IMR-90 (cell line): ENCODE results near the gene TRNAU1AP. TPM values are rescaled to one million over a fixed set of nuclear protein-coding genes. Genes with fewer than 3 reads are reported as not detected.

ENCODE experiments used
- ATAC-seq: fragments of 200-7000 bp; cut with Tn5 transposase; 2 replicates; pipeline ENCODE4 v1.9.1; 2020; ENCODE audit warnings: low read depth, mild to moderate bottlenecking, moderate library complexity
- Bru-seq: library from RNA; stranded (reverse); fragments of 400-500 nt; gene quantifications from one replicate; lab custom pipeline; 2021; lab: Mats Ljungman, UMichigan
- BruChase-seq, 2 experiments: library from RNA; stranded (reverse); fragments of 400-500 nt; gene quantifications; one replicate each; lab custom pipeline; 2021; lab: Mats Ljungman, UMichigan
- BruUV-seq: library from RNA; stranded (reverse); fragments of 400-500 nt; replicated peaks from 2 replicates; lab custom pipeline; 2021; lab: Mats Ljungman, UMichigan
- CTCF ChIA-PET: fragments of 300-600 bp; formaldehyde crosslinking; extraction: SDS; loops from one replicate; lab custom pipeline; 2021; ENCODE audit warnings: antibody characterized with exemption; lab: Yijun Ruan, JAX
- POLR2A ChIA-PET: fragments of 300-600 bp; sonication (Branson Sonifier 250); formaldehyde crosslinking; loops from one replicate; lab custom pipeline; 2022; ENCODE audit warnings: antibody characterized with exemption; ENCODE audit not compliant: unreplicated experiment; lab: Charles Lee
- DNase-seq: peaks from one replicate; pipeline ENCODE4 v3.0.0; 2013
- H2AFZ ChIP-seq: replicated peaks from 2 replicates; pipeline ENCODE3; 2013; ENCODE audit warnings: low read length, mild to moderate bottlenecking; ENCODE audit not compliant: poor library complexity
- H2AK5ac ChIP-seq: 2 replicates; pipeline ENCODE4 v1.6.1; 2013; ENCODE audit warnings: low read depth, low read length, inconsistent platforms
- H2AK9ac ChIP-seq: replicated peaks from 2 replicates; pipeline ENCODE3; 2013; ENCODE audit warnings: mild to moderate bottlenecking, low read depth, low read length, moderate library complexity; ENCODE audit not compliant: poor library complexity
- H2BK120ac ChIP-seq: 2 replicates; pipeline ENCODE4 v1.6.1; 2013; ENCODE audit warnings: low read depth, low read length, inconsistent platforms
- H2BK15ac ChIP-seq: 3 replicates; pipeline ENCODE4 v1.6.1; 2013; ENCODE audit warnings: low read depth, low read length, inconsistent platforms
- H2BK20ac ChIP-seq: 2 replicates; pipeline ENCODE4 v1.6.1; 2013; ENCODE audit warnings: low read depth, mild to moderate bottlenecking, inconsistent platforms, low read length, moderate library complexity
- H2BK5ac ChIP-seq: 2 replicates; pipeline ENCODE4 v1.6.1; 2013; ENCODE audit warnings: mild to moderate bottlenecking, low read depth, low read length, inconsistent platforms; ENCODE audit not compliant: poor library complexity, severe bottlenecking
- H3K14ac ChIP-seq: replicated peaks from 2 replicates; pipeline ENCODE4 v1.6.1; 2013; ENCODE audit warnings: low read depth, low read length, inconsistent platforms
- H3K18ac ChIP-seq: 2 replicates; pipeline ENCODE4 v1.6.1; 2013; ENCODE audit warnings: low read depth, low read length, control low read depth
- H3K23ac ChIP-seq: 2 replicates; pipeline ENCODE4 v1.6.1; 2013; ENCODE audit warnings: low read depth, low read length, inconsistent platforms
- H3K27ac ChIP-seq: 2 replicates; pipeline ENCODE4 v1.5.1; 2013; ENCODE audit warnings: mild to moderate bottlenecking, control low read depth, low read length; ENCODE audit not compliant: insufficient read depth
- H3K27me3 ChIP-seq: 2 replicates; pipeline ENCODE4 v1.6.1; 2013; ENCODE audit warnings: low read length; ENCODE audit not compliant: control insufficient read depth, insufficient read depth
- H3K36me3 ChIP-seq: 2 replicates; pipeline ENCODE4 v1.6.1; 2013; ENCODE audit warnings: low read length, mixed read lengths; ENCODE audit not compliant: control insufficient read depth, insufficient read depth
- H3K4ac ChIP-seq: 2 replicates; pipeline ENCODE4 v1.6.1; 2013; ENCODE audit warnings: low read depth, low read length, inconsistent platforms
- H3K4me1 ChIP-seq: 2 replicates; pipeline ENCODE4 v1.6.1; 2013; ENCODE audit warnings: low read length, mixed read lengths; ENCODE audit not compliant: control insufficient read depth, insufficient read depth
- H3K4me2 ChIP-seq: 2 replicates; pipeline ENCODE4 v1.6.1; 2013; ENCODE audit warnings: low read depth, mild to moderate bottlenecking, control low read depth, low read length, moderate library complexity
- H3K4me3 ChIP-seq: 2 replicates; pipeline ENCODE4 v1.5.1; 2013; ENCODE audit warnings: low read depth, mild to moderate bottlenecking, control low read depth, low read length, moderate library complexity; ENCODE audit not compliant: insufficient read depth
- H3K56ac ChIP-seq: 2 replicates; pipeline ENCODE4 v1.6.1; 2013; ENCODE audit warnings: low read length, inconsistent platforms; ENCODE audit not compliant: insufficient read depth; ENCODE audit errors: extremely low read depth
- H3K79me1 ChIP-seq, 2 experiments: 2 replicates each; pipeline ENCODE4 v1.6.1; 2013; ENCODE audit warnings: low read length in 2 of 2, inconsistent platforms in 1 of 2, low read depth in 1 of 2
- H3K9ac ChIP-seq: 2 replicates; pipeline ENCODE4 v1.6.1; 2013; ENCODE audit warnings: low read depth, low read length, control low read depth
- H3K9me1 ChIP-seq: 2 replicates; pipeline ENCODE4 v1.6.1; 2013; ENCODE audit warnings: low read length, inconsistent platforms; ENCODE audit not compliant: insufficient read depth
- H3K9me3 ChIP-seq: 2 replicates; pipeline ENCODE4 v1.6.1; 2013; ENCODE audit warnings: low read length; ENCODE audit not compliant: control insufficient read depth, insufficient read depth
- H4K20me1 ChIP-seq: 2 replicates; pipeline ENCODE4 v1.6.1; 2013; ENCODE audit warnings: low read length, inconsistent platforms; ENCODE audit not compliant: insufficient read depth
- H4K5ac ChIP-seq: 2 replicates; pipeline ENCODE4 v1.6.1; 2013; ENCODE audit warnings: mild to moderate bottlenecking, low read depth, low read length, control low read depth
- H4K8ac ChIP-seq, 2 experiments: 2 replicates each; pipeline ENCODE4 v1.6.1; 2013; ENCODE audit warnings: low read depth in 2 of 2, low read length in 2 of 2, control low read depth in 1 of 2, inconsistent platforms in 1 of 2
- H4K91ac ChIP-seq: 2 replicates; pipeline ENCODE4 v1.6.1; 2013; ENCODE audit warnings: low read depth, low read length, inconsistent platforms; ENCODE audit not compliant: insufficient read depth
- BHLHE40 ChIP-seq: fragments of 150-350 bp; IDR thresholded peaks from 2 replicates; pipeline ENCODE4 v1.6.1; 2016; ENCODE audit warnings: mild to moderate bottlenecking, low read depth, low read length
- CEBPB ChIP-seq: IDR thresholded peaks from 2 replicates; pipeline ENCODE4 v1.6.1; 2012; ENCODE audit warnings: low read depth, low read length, improper control_type of control experiment
- ELK1 ChIP-seq: fragments of 150-350 bp; IDR thresholded peaks from 2 replicates; pipeline ENCODE4 v1.6.1; 2016; ENCODE audit warnings: low read depth, mild to moderate bottlenecking, low read length, moderate library complexity, borderline replicate concordance
- FOS ChIP-seq: fragments of 150-350 bp; IDR thresholded peaks from 2 replicates; pipeline ENCODE4 v1.6.1; 2016; ENCODE audit warnings: low read depth, low read length
- MAFK ChIP-seq: IDR thresholded peaks from 2 replicates; pipeline ENCODE4 v1.6.1; 2012; ENCODE audit warnings: low read depth, low read length, improper control_type of control experiment
- MAZ ChIP-seq: IDR thresholded peaks from 2 replicates; pipeline ENCODE4 v1.6.1; 2012; ENCODE audit warnings: low read depth, mild to moderate bottlenecking, low read length, improper control_type of control experiment, moderate library complexity, borderline replicate concordance
- MXI1 ChIP-seq: IDR thresholded peaks from 2 replicates; pipeline ENCODE4 v1.6.1; 2012; ENCODE audit warnings: low read depth, mild to moderate bottlenecking, low read length, moderate library complexity, borderline replicate concordance
- NFE2L2 ChIP-seq: fragments of 150-350 bp; IDR thresholded peaks from 2 replicates; pipeline ENCODE4 v1.6.1; 2016; ENCODE audit warnings: low read depth, mild to moderate bottlenecking, low read length
- POLR2A ChIP-seq: IDR thresholded peaks from 2 replicates; pipeline ENCODE4 v1.6.1; 2012; ENCODE audit warnings: mild to moderate bottlenecking, low read depth, low read length
- RAD21 ChIP-seq: IDR thresholded peaks from 2 replicates; pipeline ENCODE4 v1.6.1; 2012; ENCODE audit warnings: low read length, improper control_type of control experiment
- RCOR1 ChIP-seq: IDR thresholded peaks from 2 replicates; pipeline ENCODE4 v1.6.1; 2012; ENCODE audit warnings: mild to moderate bottlenecking, low read length, improper control_type of control experiment; ENCODE audit not compliant: insufficient replicate concordance
- RFX5 ChIP-seq: IDR thresholded peaks from 2 replicates; pipeline ENCODE4 v1.8.0; 2012; ENCODE audit warnings: low read depth, mild to moderate bottlenecking, low read length, moderate library complexity
- USF2 ChIP-seq: fragments of 150-350 bp; IDR thresholded peaks from 2 replicates; pipeline ENCODE4 v1.6.1; 2017; ENCODE audit warnings: mild to moderate bottlenecking, antibody characterized with exemption, low read length, low read depth
- WGBS, 2 experiments: methylation state at CpG; one replicate each; pipeline versions ENCODE4 v1.1.5 to v1.1.7; 2013; ENCODE audit warnings: missing lambda C conversion rate in 2 of 2; ENCODE audit not compliant: insufficient read length in 1 of 2; ENCODE audit errors: extremely low coverage in 2 of 2; 5-methylcytosine and 5-hydroxymethylcytosine counted together
- dilution Hi-C: fragments of 300-500 bp; cut with HindIII; formaldehyde crosslinking; loops from one replicate; pipeline ENCODE4 v1.14.3; 2018; ENCODE audit warnings: low sequenced_read_pairs; ENCODE audit not compliant: unreplicated experiment
- in situ Hi-C: fragments of 300-500 bp; cut with MboI; formaldehyde crosslinking; loops from 3 replicates; pipeline ENCODE4 v1.14.3; 2019; ENCODE audit warnings: low sequenced_read_pairs, inconsistent platforms, mixed read lengths
- intact Hi-C: fragments of 100-400 bp; cut with micrococcal nuclease; formaldehyde crosslinking; loops from 2 replicates; pipeline ENCODE4 v1.10.0; 2022
- long read RNA-seq: library from polyadenylated mRNA; unstranded; transcript quantifications from one replicate; pipeline ENCODE4 v2.0.0, GENCODE V29; 2021; ENCODE audit not compliant: unreplicated experiment
- polyA plus RNA-seq, 3 experiments: library from polyadenylated mRNA; depleted of rRNA; stranded (reverse); fragments of >200 nt; gene quantifications; 2 replicates each; pipeline ENCODE4 v1.2.3, GENCODE V29; 2012; ENCODE audit warnings: low replicate concordance in 1 of 3
- total RNA-seq: library from RNA; depleted of rRNA; stranded (reverse); fragments of >200 nt; gene quantifications from 2 replicates; pipeline ENCODE4 v1.2.3, GENCODE V29; 2012; rRNA removed

The TRNAU1AP gene
- total RNA-seq (23.8 and 25.3 TPM in 2 replicates), polyA plus RNA-seq (2012; rRNA removed) (23.3 and 24.1 TPM in 2 replicates), Bru-seq, nascent RNA (percentile 61 among the genes with signal in this experiment), BruChase-seq, experiment 1, labeled RNA remaining after a 6-hour chase (percentile 79 among the genes with signal in this experiment), BruChase-seq, experiment 2, labeled RNA remaining after a 2-hour chase (percentile 62 among the genes with signal in this experiment)
- polyA plus RNA-seq (2012; cell fraction: cytosol; rRNA removed) = 10.5 and 14.8 TPM in 2 replicates
- polyA plus RNA-seq (2012; cell fraction: nucleus; rRNA removed; ENCODE audit: low replicate concordance) = 16.6 and 42.3 TPM in 2 replicates
- long read RNA-seq, transcript TRNAU1AP-201 (9 exons, 1,799 nt) = major isoform, 7 of 14 reads
- long read RNA-seq, partial matches to known transcripts = 2 of 14 reads
- long read RNA-seq, other reads (novel, unspliced or antisense) = 5 of 14 reads

- peaks cover 0 to 10% of the 10 kb centered on the region in 2 experiments; a peak in 3 of 4 replicates for H3K79me1 ChIP-seq
- intact Hi-C loops = loop anchor here (1.0 kb wide), 1 partner anchor 28 kb away; no protein-coding TSS in a partner anchor
- 0% methylated on average over 39 of the region's 63 CpGs; no CpG with 5 or more reads in 1 of the 2 experiments for WGBS, 2 experiments
- peak within 1 kb of the TSS; percentile 99 for H2AFZ ChIP-seq
- no peaks in the 10 kb centered on the region for H3K9me1 ChIP-seq
- no peaks in the 10 kb centered on the region for H3K27me3 ChIP-seq
- in situ Hi-C loops = no loop called here
- ATAC-seq (peak; percentile 98), DNase-seq (peak; percentile 95)
- H2BK120ac ChIP-seq = peak within 1 kb of the TSS; percentile 76
- H3K23ac ChIP-seq = peak within 1 kb of the TSS; percentile 99
- peak within 1 kb of the TSS; percentile 97 for H2AK9ac ChIP-seq
- dilution Hi-C loops = no loop called here
- H4K8ac ChIP-seq = peak within 1 kb of the TSS; percentile 72 to 95
- H3K9ac ChIP-seq = peak within 1 kb of the TSS; percentile 89
- H4K20me1 ChIP-seq = no peaks in the 10 kb centered on the region
- peak within 1 kb of the TSS; percentile 68; the same call in 1 of the 3 replicates for H2BK15ac ChIP-seq
- peak within 1 kb of the TSS; percentile 98 for H3K4ac ChIP-seq
- ChIA-PET POLR2A (interaction anchor here (0.5 to 0.6 kb wide), 2 partner anchors 9 to 323 kb away, joined by 3 to 5 read pairs; no protein-coding TSS in a partner anchor), CTCF (interaction anchor here (0.7 to 1.7 kb wide), 3 partner anchors 50 to 304 kb away, joined by 3 to 4 read pairs (median 3); no protein-coding TSS in a partner anchor)
- peak within 1 kb of the TSS; percentile 81 for H3K27ac ChIP-seq
- peak within 1 kb of the TSS; percentile 96 for H4K91ac ChIP-seq
- H2AK5ac ChIP-seq = peak within 1 kb of the TSS; percentile 58
- peak within 1 kb of the TSS; percentile 66 for H4K5ac ChIP-seq
- no peaks in the 10 kb centered on the region for H3K9me3 ChIP-seq
- H3K4me3 ChIP-seq = peak within 1 kb of the TSS; percentile 85
- H3K56ac ChIP-seq = peak within 1 kb of the TSS; percentile 85
- H3K4me2 ChIP-seq = peak within 1 kb of the TSS; percentile 75
- peak within 1 kb of the TSS; percentile 33; the same call in 1 of the 2 replicates for H2BK20ac ChIP-seq
- H2BK5ac ChIP-seq = peak within 1 kb of the TSS; percentile 82
- peaks cover 5% of the 10 kb centered on the region for H3K36me3 ChIP-seq
- H3K14ac ChIP-seq = peak within 1 kb of the TSS; percentile 98
- H3K18ac ChIP-seq = peak within 1 kb of the TSS; percentile 73
- no peaks in the 10 kb centered on the region for H3K4me1 ChIP-seq
- BruUV-seq = no TSS peak
- TF ChIP-seq RCOR1 = peak; percentile 30
- TF ChIP-seq RFX5 = 0 out of 2 replicates have a peak, but pooled peaks have one; percentile 17
- TF ChIP-seq MXI1 = no peak
- no peak for TF ChIP-seq FOS
- peak; percentile 100 for TF ChIP-seq MAZ
- TF ChIP-seq POLR2A = peak; percentile 41; the same call in 1 of the 2 replicates
- TF ChIP-seq BHLHE40 = no peak
- no peak for TF ChIP-seq MAFK
- TF ChIP-seq ELK1 = no peak
- 0 out of 2 replicates have a peak, but pooled peaks have one; percentile 27 for TF ChIP-seq USF2
- TF ChIP-seq CEBPB = no peak
- no peak for TF ChIP-seq RAD21
- no peak for TF ChIP-seq NFE2L2
Measured at GRCh38 chr1:28552758-28553663, at the start of gene TRNAU1AP. TSS of gene TRNAU1AP (plus strand) at chr1:28553085. CDS start at chr1:28553111, 26 bp downstream.
